Fibroblast of upper back skin (primary cell): ENCODE data around the gene TMEM200B.
"Not testable (repeated sequence)": the region's sequence is repeated elsewhere in the genome, so short reads cannot be mapped to it uniquely, and the experiment has no call there.

Experiments
- DNase-seq: peaks from one replicate; pipeline ENCODE4 v3.0.0-alpha.2; 2013

Gene TMEM200B

DNA sequence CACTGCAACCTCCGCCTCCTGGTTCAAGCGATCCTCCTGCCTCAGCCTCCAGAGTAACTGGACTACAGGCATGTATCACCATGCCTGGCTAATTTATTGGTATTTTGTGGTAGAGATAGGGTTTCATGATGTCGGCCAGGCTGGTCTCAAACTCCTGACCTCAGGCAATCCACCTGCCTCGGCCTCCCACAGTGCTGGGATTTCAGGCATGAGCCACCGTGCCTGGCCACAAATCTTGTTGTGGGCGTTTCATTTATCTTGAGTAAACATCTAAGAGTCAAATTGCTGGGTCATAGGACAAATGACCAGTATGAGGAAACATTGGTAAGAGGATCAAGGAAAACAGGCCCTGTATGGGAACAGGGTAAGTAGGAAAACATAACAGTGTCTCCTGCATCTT, 17.9 kb downstream of the TMEM200B start:
- no peak for DNase-seq

DNA sequence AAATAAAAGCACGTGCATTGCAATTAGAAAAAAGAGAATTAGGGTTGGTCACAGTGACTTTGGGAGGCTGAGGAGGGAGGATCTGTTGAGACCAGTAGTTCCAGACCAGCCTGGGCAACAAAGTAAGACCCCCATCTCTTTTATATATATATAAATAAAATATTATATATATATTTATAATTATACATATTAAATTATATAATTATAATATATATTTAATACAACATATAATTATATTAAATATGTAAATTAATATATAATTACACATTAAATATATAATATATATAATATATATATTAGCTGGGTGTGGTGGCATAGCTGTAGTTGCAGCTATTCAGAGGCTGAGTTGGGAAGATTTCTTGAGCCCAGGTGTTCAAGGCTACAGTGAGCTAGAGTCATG, 23.2 kb downstream of the TMEM200B start:
- no peak for DNase-seq

DNA sequence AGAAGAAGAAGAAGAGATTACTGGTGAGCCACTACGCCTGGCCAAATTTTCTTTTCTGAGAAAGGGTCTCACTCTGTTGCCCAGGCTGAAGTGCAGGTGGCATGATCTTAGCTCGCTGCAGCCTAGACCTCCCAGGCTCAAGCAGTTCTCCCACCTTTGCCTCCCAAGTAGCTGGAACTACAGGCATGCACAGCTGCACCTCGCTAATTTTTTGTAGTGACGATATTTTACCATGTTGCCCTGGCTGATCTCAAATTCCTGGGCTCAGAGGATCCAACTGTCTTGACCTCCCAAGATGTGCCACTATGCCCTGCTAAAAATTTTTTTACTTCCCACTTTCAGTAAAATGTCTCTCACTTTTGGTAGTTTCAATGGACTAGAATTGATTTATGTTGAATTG, 24.4 kb downstream of the TMEM200B start:
- DNase-seq: no peak

DNA sequence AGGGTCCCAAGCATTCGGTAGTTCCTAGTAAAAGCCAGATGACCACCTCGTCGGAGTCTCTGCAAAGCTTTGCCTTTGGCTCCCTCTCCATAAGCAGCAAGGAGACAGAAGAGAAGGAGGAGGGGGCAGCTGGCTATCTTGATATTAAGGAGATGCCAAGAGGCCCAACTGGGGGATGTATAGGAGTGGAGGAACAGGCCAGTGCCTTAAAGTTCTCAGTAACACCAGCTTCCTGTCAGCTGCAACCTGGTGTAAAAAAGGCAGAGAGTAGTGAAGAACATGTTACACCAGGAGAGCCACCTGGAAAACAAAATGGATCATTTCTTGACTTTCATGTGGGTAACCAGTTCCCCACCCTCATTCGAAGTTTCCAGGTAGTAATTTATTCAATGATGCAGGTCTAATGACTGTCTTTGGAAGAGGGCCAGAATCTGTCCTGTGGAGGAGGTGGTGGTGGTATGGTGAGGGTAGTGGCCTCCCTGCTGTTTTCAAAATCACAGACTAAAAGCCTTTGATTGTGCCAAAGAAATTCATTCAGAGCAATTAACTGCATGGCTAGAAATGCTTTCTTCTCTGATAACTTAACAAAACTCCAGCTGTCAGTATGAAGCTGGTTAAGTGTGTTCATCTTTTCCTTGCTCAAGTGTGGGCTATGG, 27.3 kb downstream of the TMEM200B start:
- no peak for DNase-seq

DNA sequence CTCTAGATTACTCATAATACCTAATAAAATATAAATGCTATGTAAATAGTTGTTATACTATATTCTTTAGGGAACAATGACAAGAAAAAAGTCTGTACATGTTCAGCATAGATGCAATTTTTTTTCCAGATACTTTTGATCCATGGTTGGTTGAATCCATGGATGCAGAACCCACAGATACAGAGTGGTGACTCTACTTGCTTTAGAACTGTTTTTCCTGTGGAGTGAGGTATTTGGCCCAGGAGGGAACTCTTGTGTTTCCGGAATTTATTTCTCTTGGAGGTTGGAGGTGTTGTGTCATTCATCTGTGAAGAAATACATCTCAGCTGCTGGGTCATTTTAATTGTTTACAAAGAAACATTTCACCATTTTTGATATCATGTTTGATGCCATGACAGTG, 28.7 kb downstream of the TMEM200B start:
- DNase-seq: no peak

DNA sequence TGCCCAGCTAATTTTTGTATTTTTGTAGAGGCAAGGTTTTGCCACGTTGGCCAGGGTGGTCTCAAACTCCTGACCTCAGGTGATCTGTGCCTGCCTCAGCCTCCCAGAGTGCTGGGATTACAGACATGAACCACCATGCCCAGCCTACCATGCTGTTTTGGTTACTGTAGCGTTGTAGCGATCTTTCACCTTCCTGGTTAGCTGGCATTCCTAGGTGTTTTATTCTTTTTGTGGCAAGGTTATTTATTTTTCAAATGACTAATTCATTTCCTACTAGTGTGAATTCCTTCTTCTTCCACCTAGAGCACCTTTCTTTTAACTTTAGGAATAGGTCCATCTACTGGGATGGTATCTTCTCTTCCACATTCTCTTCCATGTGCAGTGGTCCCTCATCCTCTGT, 29.3 kb downstream of the TMEM200B start:
- DNase-seq: no peak

DNA sequence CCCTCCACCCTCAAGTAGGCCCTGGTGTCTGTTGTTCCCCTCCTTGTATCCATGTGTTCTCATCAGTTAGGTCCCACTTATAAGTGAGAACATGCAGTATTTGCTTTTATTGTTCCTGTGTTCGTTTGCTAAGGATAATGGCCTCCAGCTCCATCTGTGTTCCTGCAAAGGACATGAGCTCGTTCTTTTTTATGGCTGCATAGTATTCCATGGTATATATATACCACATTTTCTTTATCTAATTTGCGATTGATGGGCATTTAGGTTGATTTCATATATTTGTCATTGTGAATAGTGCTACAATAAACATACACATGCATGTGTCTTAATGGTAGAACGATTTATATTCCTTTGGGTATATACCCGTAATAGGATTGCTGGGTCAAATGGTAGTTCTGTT, 31.0 kb downstream of the TMEM200B start:
- DNase-seq: not testable (repeated sequence)

DNA sequence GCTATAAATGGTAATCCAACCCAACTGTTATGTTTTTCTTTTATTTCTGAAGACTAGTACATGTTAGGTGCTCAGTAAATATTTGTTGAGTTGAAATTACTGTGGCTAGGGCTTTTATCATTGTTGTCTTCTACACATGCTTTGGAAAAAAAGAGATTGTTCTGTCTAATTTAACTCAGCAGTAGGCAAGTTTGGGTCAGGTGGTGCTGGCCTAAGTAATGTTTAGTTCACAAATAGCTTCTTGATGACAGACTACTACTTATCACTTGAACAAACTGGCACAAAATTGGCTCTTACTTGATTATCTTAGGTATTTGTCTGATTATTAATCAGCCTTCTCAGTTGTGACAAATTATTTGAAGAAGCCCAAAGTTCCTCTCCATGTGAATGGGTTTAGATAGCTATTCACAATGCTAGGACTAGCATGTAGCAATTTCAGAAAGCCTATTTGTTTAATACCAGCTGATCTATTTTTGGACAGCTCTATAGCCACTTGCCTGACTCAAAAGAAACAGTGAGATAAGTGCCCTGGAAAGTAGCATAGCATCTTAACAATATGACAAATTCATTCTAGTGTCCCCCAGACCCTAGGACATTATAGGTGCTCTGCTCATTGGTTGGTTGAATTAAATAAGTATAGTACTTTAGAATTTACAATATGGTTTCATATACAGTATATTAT, 32.6 kb downstream of the TMEM200B start:
- no peak for DNase-seq

DNA sequence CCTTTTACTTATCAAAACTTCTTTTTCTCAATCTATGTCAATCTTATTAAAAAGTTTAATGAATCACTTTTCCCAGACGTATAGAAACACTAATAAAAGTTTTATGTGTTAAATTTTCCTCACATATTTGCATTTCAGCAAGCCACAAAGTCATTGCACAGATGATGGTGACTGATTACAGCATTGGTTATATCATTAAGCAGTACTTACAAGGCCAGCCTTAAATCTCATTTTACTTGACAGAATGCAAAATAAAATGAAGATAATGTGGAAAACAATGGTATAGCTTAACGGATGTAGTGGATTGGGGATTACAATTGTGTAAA, 39.5 kb downstream of the TMEM200B start:
- DNase-seq: no peak

DNA sequence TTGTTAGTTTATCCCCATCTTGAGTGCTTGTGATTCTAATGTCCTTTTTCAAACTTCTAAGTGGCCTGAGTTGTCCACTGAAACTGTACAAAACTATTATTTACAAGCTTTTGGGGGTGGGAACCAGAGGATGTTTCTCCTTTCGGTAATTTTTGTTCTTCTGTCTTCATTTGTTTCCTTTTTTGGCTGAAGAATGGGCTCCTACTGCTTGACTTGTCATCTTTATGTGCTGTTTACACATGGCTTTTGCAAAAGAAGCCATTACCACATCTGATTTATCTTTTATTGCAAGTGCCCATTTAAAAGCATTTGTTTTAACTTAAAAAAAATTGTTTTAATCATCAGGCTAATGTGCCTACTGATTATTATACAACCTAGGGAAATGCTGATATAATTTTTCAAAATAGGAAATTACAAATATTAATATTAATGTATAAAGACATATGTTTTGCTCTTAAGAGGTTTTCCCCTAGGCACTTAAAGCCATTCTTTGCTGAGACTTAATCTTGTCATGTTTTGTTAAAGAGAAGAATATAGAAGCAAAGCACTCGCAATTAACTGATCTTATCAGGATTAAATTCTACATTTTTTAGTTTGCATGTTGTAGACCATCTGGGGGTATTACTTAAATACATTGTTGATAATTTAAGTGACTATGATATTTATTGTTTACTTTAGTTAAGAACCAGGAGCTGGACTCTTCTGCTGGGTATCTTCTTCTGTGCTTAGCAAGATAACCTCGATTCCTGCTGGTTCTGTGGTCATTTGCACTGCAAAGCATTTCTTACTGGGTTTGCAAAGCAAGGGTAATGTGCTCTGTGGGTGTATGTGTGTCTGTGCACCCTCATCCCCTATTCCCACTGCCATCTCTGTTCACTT, 40.1 kb downstream of the TMEM200B start:
- DNase-seq: no peak

DNA sequence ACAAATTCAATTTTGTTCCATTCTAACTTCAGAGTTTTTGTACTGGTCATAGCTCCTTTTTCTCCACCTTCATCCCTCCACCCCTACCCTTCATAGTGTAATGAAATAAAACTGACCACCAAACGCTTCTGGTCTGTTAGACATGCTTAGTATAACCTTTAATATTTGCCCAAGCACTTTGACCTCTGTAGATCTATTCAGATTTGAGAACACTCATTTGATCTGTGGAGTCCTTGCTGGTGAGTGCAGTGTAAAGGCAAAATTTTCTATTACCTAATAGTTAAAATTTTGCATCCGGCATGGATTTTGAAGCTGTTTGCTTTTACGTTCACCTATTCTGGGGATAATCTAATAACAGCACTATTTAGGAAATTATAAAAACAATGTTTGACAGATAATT, 41.2 kb downstream of the TMEM200B start:
- DNase-seq: no peak

DNA sequence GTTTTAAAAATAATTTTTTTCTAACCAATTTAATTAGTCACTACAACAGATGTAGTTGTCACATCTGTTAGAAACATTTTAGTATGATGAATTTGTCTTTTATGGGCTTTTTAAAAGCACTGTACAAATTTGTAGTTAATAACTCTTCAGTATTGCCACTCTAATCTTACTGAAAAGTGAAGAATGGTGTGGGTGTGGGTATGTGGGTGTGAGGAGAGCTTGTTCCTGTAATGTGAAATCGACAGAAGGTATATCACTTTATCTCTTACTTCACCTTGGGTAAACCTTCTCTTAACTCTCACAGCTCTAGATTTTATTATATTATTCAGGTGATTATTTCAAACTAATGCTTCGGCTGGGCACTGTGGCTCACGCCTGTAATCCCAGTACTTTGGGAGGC, 42.5 kb downstream of the TMEM200B start:
- DNase-seq: no peak

DNA sequence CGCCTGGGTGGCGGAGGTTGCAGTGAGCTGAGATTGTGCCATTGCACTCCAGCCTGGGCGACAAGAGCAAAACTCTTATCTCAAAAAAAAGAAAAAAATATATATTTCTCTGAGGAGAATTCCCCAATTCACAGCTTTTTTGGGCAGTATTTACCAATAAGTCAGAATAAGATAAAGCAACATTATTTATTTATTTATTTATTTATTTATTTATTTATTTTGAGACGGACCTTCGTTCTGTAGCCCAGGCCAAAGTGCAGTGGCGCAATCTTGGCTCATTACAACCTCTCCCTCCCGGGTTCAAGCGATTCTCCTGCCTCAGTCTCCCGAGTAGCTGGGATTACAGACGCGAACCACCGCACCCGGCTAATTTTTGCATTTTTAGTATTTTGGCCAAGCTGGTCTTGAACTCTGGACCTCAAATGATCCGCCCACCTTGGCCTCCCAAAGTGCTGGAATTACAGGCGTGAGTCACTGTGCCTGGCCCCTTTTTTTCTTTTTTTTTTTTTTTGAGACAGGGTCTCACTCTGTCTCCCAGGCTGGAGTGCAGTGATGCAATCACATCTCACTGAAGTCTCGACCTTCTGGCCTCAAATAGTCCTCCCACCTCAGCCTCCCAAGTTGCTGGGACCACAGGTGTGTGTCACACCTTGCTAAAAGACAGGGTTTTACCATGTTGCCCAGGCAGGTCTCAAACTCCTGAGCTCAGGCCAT, 43.6 kb downstream of the TMEM200B start:
- not testable (repeated sequence) for DNase-seq

DNA sequence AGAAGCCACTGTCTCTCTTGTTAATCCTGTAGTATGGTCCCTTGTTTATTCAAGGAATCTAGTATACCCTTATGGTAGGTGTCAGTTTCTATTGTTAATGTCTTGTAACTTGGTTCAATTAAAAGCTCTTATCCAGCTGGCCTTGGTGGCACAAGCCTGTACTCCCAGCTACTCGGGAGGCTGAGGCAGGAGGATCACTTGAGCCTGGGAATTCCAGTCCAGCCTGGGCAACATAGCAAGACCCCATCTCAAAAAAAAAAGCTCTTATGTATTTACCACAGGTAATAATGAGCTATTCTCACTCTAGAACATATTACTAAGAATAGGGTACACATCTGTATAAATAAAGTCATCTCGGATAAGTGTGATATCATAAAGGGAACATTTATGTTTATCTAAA, 46.5 kb downstream of the TMEM200B start:
- DNase-seq: no peak
